Measurements from ENCODE around the gene HM13. TPM values are rescaled to one million over a fixed set of nuclear protein-coding genes. Genes with fewer than 3 reads are reported as not detected.
"Not testable (repeated sequence)": the region's sequence is repeated elsewhere in the genome, so short reads cannot be mapped to it uniquely, and the experiment has no call there.

HM13 gene
- polyA plus RNA-seq, 4 donors = 127 to 152 (median 141) TPM

GRCh38 chr20:31500527-31500926 is 13.7 kb upstream of the HM13 start:
- DNase-seq (ENCODE audit: low read depth in 4 of 4, low spot score in 3 of 4) = no peak

GRCh38 chr20:31502884-31503673 is 11.2 kb upstream of the HM13 start:
- peak; percentile 52 to 71 (median 62) for DNase-seq (ENCODE audit: low read depth in 4 of 4, low spot score in 3 of 4)

- DNase-seq (ENCODE audit: low read depth in 4 of 4, low spot score in 3 of 4) = no peak
Observed at GRCh38 chr20:31505903-31506302, 8.3 kb upstream of the HM13 start.

- no peak for DNase-seq (ENCODE audit: low read depth in 4 of 4, low spot score in 3 of 4)
Observed at GRCh38 chr20:31508517-31509244, 5.6 kb upstream of the HM13 start.

GRCh38 chr20:31515072-31515774 is 981 bp downstream of the HM13 start:
- DNase-seq (ENCODE audit: low read depth in 4 of 4, low spot score in 3 of 4) = no peak

GRCh38 chr20:31515775-31516107 is 1.5 kb downstream of the HM13 start:
- DNase-seq (ENCODE audit: low read depth in 4 of 4, low spot score in 3 of 4) = no peak

- no peak for DNase-seq (ENCODE audit: low read depth in 4 of 4, low spot score in 3 of 4)
Observed at GRCh38 chr20:31516166-31516565, 1.9 kb downstream of the HM13 start.

- no peak for DNase-seq (ENCODE audit: low read depth in 4 of 4, low spot score in 3 of 4)
Observed at GRCh38 chr20:31516651-31517050, 2.4 kb downstream of the HM13 start.

- DNase-seq (ENCODE audit: low read depth in 4 of 4, low spot score in 3 of 4) = no peak
Observed at GRCh38 chr20:31517373-31517772, 3.1 kb downstream of the HM13 start.

- not testable (repeated sequence) for DNase-seq (ENCODE audit: low read depth in 4 of 4, low spot score in 3 of 4)
Observed at GRCh38 chr20:31521267-31521666, 7.0 kb downstream of the HM13 start.

- no peak for DNase-seq (ENCODE audit: low read depth in 4 of 4, low spot score in 3 of 4)
Observed at GRCh38 chr20:31522731-31523130, 8.5 kb downstream of the HM13 start.

GRCh38 chr20:31523361-31524283 is 9.4 kb downstream of the HM13 start:
- no peak for DNase-seq (ENCODE audit: low read depth in 4 of 4, low spot score in 3 of 4)

GRCh38 chr20:31527266-31527665 is 13.0 kb downstream of the HM13 start:
- no peak for DNase-seq (ENCODE audit: low read depth in 4 of 4, low spot score in 3 of 4)

- DNase-seq (ENCODE audit: low read depth in 4 of 4, low spot score in 3 of 4) = no peak
Observed at GRCh38 chr20:31535298-31535697, 21.1 kb downstream of the HM13 start.

- DNase-seq (ENCODE audit: low read depth in 4 of 4, low spot score in 3 of 4) = no peak
Observed at GRCh38 chr20:31536575-31536974, 22.3 kb downstream of the HM13 start.

GRCh38 chr20:31537116-31537871 is 23.1 kb downstream of the HM13 start:
- DNase-seq (ENCODE audit: low read depth in 4 of 4, low spot score in 3 of 4) = no peak

GRCh38 chr20:31537890-31538289 is 23.6 kb downstream of the HM13 start:
- no peak for DNase-seq (ENCODE audit: low read depth in 4 of 4, low spot score in 3 of 4)

GRCh38 chr20:31538326-31538725 is 24.1 kb downstream of the HM13 start:
- DNase-seq (ENCODE audit: low read depth in 4 of 4, low spot score in 3 of 4) = no peak

- DNase-seq (ENCODE audit: low read depth in 4 of 4, low spot score in 3 of 4) = not testable (repeated sequence)
Observed at GRCh38 chr20:31539636-31540035, 25.4 kb downstream of the HM13 start.

- DNase-seq (ENCODE audit: low read depth in 4 of 4, low spot score in 3 of 4) = no peak
Observed at GRCh38 chr20:31540406-31540805, 26.2 kb downstream of the HM13 start.
